Prostate gland (tissue), 2 donors: Measurements from ENCODE around the gene CLN6.

Source experiments
- CTCF ChIP-seq, 4 experiments: fragments of 200-600 bp in 2 of 4; fragments of 450-650 bp in 2 of 4; sonication (generic) in 2 of 4; IDR thresholded peaks; 1 replicate in 3 of 4; 2 replicates in 1 of 4; pipeline ENCODE4 v1.5.1; 2016 to 2019; ENCODE audit warnings: antibody characterized with exemption in 4 of 4, mild to moderate bottlenecking in 2 of 4, moderate library complexity in 2 of 4
- POLR2A ChIP-seq: fragments of 450-650 bp; IDR thresholded peaks from one replicate; pipeline ENCODE4 v1.6.1; 2016; ENCODE audit warnings: antibody characterized with exemption, mild to moderate bottlenecking
- POLR2AphosphoS5 ChIP-seq: sonication (generic); formaldehyde crosslinking; IDR thresholded peaks from one replicate; pipeline ENCODE4 v1.6.1; 2017; ENCODE audit warnings: antibody characterized with exemption

GRCh38 chr15:68195336-68196112 lies 34.0 kb downstream of the CLN6 start:
- TF ChIP-seq CTCF (IDR thresholded peaks at IDR 0.05), result no peak
- TF ChIP-seq POLR2A, result no peak
- no peak for TF ChIP-seq POLR2AphosphoS5
